Lower leg skin (tissue), 3 donors: Measurements from ENCODE around the gene ITGB5.

Experiments
- POLR2A ChIP-seq, 2 donors: fragments of 450-650 bp; IDR thresholded peaks; one replicate each; pipeline ENCODE4 v1.6.1; 2016 to 2017; ENCODE audit warnings: antibody characterized with exemption in 2 of 2, mild to moderate bottlenecking in 1 of 2, moderate library complexity in 1 of 2
- TF ChIP-seq, protein P1 (sequence below), 3 donors: fragments of 450-650 bp; IDR thresholded peaks; one replicate each; pipeline ENCODE4 v1.5.1; 2016; ENCODE audit warnings: antibody characterized with exemption in 3 of 3, mild to moderate bottlenecking in 3 of 3, moderate library complexity in 2 of 3

DNA sequence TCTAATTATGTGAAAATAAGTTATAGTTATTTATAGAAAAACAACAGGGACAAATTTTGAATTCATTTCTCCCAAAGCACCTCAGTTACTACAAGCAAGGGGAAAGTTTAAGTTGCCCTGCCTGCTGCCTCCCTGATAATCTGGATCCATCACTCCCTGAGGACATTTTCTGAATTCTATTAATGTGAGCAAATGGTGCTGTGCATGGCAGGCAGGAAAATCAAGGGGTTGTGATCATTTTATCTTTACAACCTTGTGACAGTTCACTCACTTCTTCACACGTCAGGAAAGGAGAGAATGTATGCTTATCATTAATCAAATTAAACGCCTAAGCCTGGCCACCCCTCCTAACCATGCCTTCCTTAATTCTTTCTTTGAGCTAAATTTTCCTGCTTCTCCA, 39.3 kb downstream of the ITGB5 start:
- TF ChIP-seq, protein P1, sequence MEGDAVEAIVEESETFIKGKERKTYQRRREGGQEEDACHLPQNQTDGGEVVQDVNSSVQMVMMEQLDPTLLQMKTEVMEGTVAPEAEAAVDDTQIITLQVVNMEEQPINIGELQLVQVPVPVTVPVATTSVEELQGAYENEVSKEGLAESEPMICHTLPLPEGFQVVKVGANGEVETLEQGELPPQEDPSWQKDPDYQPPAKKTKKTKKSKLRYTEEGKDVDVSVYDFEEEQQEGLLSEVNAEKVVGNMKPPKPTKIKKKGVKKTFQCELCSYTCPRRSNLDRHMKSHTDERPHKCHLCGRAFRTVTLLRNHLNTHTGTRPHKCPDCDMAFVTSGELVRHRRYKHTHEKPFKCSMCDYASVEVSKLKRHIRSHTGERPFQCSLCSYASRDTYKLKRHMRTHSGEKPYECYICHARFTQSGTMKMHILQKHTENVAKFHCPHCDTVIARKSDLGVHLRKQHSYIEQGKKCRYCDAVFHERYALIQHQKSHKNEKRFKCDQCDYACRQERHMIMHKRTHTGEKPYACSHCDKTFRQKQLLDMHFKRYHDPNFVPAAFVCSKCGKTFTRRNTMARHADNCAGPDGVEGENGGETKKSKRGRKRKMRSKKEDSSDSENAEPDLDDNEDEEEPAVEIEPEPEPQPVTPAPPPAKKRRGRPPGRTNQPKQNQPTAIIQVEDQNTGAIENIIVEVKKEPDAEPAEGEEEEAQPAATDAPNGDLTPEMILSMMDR (IDR thresholded peaks at IDR 0.05), result no peak
- TF ChIP-seq POLR2A (IDR thresholded peaks at IDR 0.05), result no peak
